Caco-2 (cell line): ENCODE data around the gene PKN1. TPM values are rescaled to one million over a fixed set of nuclear protein-coding genes. Genes with fewer than 3 reads are reported as not detected.

Source experiments
- BruUV-seq: library from RNA; stranded (reverse); fragments of 400-500 nt; replicated peaks from 2 replicates; lab custom pipeline; 2021; lab: Mats Ljungman, UMichigan
- CTCF ChIA-PET: fragments of 300-600 bp; sonication (Branson Sonifier 250); formaldehyde crosslinking; loops from one replicate; lab custom pipeline; 2022; ENCODE audit warnings: antibody characterized with exemption; lab: Charles Lee
- POLR2A ChIA-PET: fragments of 300-600 bp; sonication (Branson Sonifier 250); formaldehyde crosslinking; loops from one replicate; lab custom pipeline; 2022; ENCODE audit warnings: antibody characterized with exemption; lab: Charles Lee
- DNase-seq, 2 experiments: peaks; one replicate each; pipeline versions ENCODE4 v3.0.0 to v3.0.0-alpha.2; 2020 to 2022
- H3K27me3 ChIP-seq: replicated peaks from 2 replicates; pipeline ENCODE4 v1.6.0; 2011; ENCODE audit warnings: low read length; ENCODE audit not compliant: control insufficient read depth, insufficient read depth
- H3K36me3 ChIP-seq: 2 replicates; pipeline ENCODE4 v1.5.1; 2011; ENCODE audit warnings: low read length; ENCODE audit not compliant: control insufficient read depth, insufficient read depth
- H3K4me1 ChIP-seq: fragments of 250-450 bp; sonication (Bioruptor Pico); 2 replicates; pipeline ENCODE4 v1.5.1; 2020; ENCODE audit warnings: mild to moderate bottlenecking
- H3K4me3 ChIP-seq: 2 replicates; pipeline ENCODE4 v1.5.1; 2011; ENCODE audit warnings: low read depth, mild to moderate bottlenecking, control low read depth, low read length
- H3K9me3 ChIP-seq: fragments of 250-450 bp; sonication (Bioruptor Pico); 2 replicates; pipeline ENCODE4 v1.5.1; 2020; ENCODE audit warnings: mild to moderate bottlenecking, moderate library complexity
- H3K27ac Mint-ChIP-seq: one replicate; pipeline ENCODE4 v1.8.0; 2022; ENCODE audit warnings: mixed read lengths; ENCODE audit not compliant: unreplicated experiment
- H3K27me3 Mint-ChIP-seq: one replicate; pipeline ENCODE4 v1.8.0; 2022; ENCODE audit warnings: mixed read lengths; ENCODE audit not compliant: insufficient read depth, unreplicated experiment
- H3K36me3 Mint-ChIP-seq: one replicate; pipeline ENCODE4 v1.8.0; 2022; ENCODE audit warnings: mild to moderate bottlenecking, mixed read lengths; ENCODE audit not compliant: insufficient read depth, unreplicated experiment
- H3K4me1 Mint-ChIP-seq: one replicate; pipeline ENCODE4 v1.8.0; 2022; ENCODE audit warnings: low read depth, mixed read lengths; ENCODE audit not compliant: unreplicated experiment
- H3K4me3 Mint-ChIP-seq: one replicate; pipeline ENCODE4 v1.8.0; 2022; ENCODE audit warnings: mild to moderate bottlenecking, moderate library complexity, mixed read lengths; ENCODE audit not compliant: unreplicated experiment
- H3K9me3 Mint-ChIP-seq: one replicate; pipeline ENCODE4 v1.8.0; 2022; ENCODE audit warnings: mixed read lengths; ENCODE audit not compliant: unreplicated experiment
- intact Hi-C: fragments of 100-400 bp; cut with micrococcal nuclease; formaldehyde crosslinking; loops from one replicate; pipeline ENCODE4 v1.10.0; 2022; ENCODE audit not compliant: unreplicated experiment
- total RNA-seq: library from RNA; stranded (reverse); gene quantifications from 2 replicates; pipeline ENCODE4 v1.2.3, GENCODE V29; 2022
- TF ChIP-seq, protein P1 (sequence below), 2 experiments: fragments of 200-600 bp in 1 of 2; IDR thresholded peaks; 1 replicate in 1 of 2; 2 replicates in 1 of 2; pipeline versions ENCODE4 v1.5.1 to v1.8.0; 2011 to 2022; ENCODE audit warnings: antibody characterized with exemption in 1 of 2, control low read depth in 1 of 2, inconsistent platforms in 1 of 2, low read depth in 1 of 2, low read length in 1 of 2, mild to moderate bottlenecking in 1 of 2, moderate library complexity in 1 of 2; ENCODE audit not compliant: insufficient read depth in 1 of 2, severe bottlenecking in 1 of 2, unreplicated experiment in 1 of 2

Gene PKN1
- total RNA-seq, 1 experiment from 2014 or later: 102 TPM

GRCh38 chr19:14440049-14440448 lies 6.9 kb downstream of the PKN1 start:
- H3K9me3 Mint-ChIP-seq: no peaks in the 10 kb centered on the region
- Histone ChIP-seq H3K4me3 (no peak overlapping the region), H3K27me3 (no peaks in the 10 kb centered on the region), H3K9me3 (no peaks in the 10 kb centered on the region), H3K4me1 (peaks cover 2% of the 10 kb centered on the region), H3K36me3 (peaks cover 6% of the 10 kb centered on the region)
- H3K4me3 Mint-ChIP-seq: no peak overlapping the region
- TF ChIP-seq, protein P1, sequence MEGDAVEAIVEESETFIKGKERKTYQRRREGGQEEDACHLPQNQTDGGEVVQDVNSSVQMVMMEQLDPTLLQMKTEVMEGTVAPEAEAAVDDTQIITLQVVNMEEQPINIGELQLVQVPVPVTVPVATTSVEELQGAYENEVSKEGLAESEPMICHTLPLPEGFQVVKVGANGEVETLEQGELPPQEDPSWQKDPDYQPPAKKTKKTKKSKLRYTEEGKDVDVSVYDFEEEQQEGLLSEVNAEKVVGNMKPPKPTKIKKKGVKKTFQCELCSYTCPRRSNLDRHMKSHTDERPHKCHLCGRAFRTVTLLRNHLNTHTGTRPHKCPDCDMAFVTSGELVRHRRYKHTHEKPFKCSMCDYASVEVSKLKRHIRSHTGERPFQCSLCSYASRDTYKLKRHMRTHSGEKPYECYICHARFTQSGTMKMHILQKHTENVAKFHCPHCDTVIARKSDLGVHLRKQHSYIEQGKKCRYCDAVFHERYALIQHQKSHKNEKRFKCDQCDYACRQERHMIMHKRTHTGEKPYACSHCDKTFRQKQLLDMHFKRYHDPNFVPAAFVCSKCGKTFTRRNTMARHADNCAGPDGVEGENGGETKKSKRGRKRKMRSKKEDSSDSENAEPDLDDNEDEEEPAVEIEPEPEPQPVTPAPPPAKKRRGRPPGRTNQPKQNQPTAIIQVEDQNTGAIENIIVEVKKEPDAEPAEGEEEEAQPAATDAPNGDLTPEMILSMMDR (IDR thresholded peaks at IDR 0.05; ENCODE audit: insufficient read depth in 1 of 2, low read depth in 1 of 2, low read length in 1 of 2, severe bottlenecking in 1 of 2, unreplicated experiment in 1 of 2): no peak
- no peak for DNase-seq
- POLR2A ChIA-PET: no interaction called here
- CTCF ChIA-PET: interaction anchor here (1.3 kb wide), 1 partner anchor 32 kb away, joined by 3 read pairs; no protein-coding TSS in a partner anchor
- intact Hi-C loops: no loop called here
- no TSS peak for BruUV-seq
- peaks cover 3% of the 10 kb centered on the region for H3K4me1 Mint-ChIP-seq
- peaks cover 37% of the 10 kb centered on the region for H3K36me3 Mint-ChIP-seq
- H3K27ac Mint-ChIP-seq: no peak overlapping the region
- H3K27me3 Mint-ChIP-seq: no peaks in the 10 kb centered on the region

DNA sequence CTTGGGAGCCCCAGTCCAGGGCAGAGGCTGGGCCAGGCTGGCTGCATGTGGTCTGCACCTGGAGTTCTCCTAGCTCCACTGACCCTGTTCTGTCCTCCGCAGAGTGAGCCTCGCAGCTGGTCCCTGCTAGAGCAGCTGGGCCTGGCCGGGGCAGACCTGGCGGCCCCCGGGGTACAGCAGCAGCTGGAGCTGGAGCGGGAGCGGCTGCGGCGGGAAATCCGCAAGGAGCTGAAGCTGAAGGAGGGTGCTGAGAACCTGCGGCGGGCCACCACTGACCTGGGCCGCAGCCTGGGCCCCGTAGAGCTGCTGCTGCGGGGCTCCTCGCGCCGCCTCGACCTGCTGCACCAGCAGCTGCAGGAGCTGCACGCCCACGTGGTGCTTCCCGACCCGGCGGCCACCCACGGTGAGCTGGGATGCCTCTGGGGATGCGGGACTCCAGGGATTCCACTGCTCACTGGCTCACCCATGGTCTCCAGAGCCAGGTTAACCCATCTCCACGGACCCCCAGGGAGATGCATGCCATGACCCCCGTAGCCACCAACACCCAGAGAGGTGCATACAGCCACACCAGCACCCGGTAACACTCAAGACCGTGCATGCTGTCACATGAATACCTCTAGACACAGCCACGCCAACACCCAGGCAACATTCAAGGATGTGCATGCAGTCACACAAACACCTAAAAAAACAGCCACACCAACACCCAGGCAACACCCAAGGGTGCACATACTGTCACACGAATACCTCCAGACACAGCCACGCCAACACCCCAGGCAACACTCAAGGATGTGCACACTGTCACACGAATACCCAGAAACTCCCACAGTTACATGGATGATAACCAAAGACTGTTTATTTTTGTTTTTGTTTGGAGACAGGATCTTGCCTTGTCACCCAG lies 8.2 kb downstream of the PKN1 start:
- intact Hi-C loops: no loop called here
- ChIA-PET POLR2A (no interaction called here), CTCF (no interaction called here)
- Histone ChIP-seq H3K36me3 (peaks cover 6% of the 10 kb centered on the region), H3K4me3 (no peak overlapping the region), H3K27me3 (no peaks in the 10 kb centered on the region), H3K9me3 (no peaks in the 10 kb centered on the region), H3K4me1 (no peaks in the 10 kb centered on the region)
- Mint-ChIP-seq H3K27ac (no peak overlapping the region), H3K4me1 (no peaks in the 10 kb centered on the region), H3K9me3 (no peaks in the 10 kb centered on the region), H3K4me3 (no peak overlapping the region), H3K36me3 (peaks cover 39% of the 10 kb centered on the region), H3K27me3 (no peaks in the 10 kb centered on the region)
- TF ChIP-seq, protein P1 (IDR thresholded peaks at IDR 0.05; ENCODE audit: insufficient read depth in 1 of 2, low read depth in 1 of 2, low read length in 1 of 2, severe bottlenecking in 1 of 2, unreplicated experiment in 1 of 2): no peak
- DNase-seq: no peak
- BruUV-seq: no TSS peak

- Histone ChIP-seq H3K36me3 (peaks cover 6% of the 10 kb centered on the region), H3K9me3 (no peaks in the 10 kb centered on the region), H3K4me1 (no peaks in the 10 kb centered on the region), H3K4me3 (no peak overlapping the region), H3K27me3 (no peaks in the 10 kb centered on the region)
- ChIA-PET POLR2A (no interaction called here), CTCF (no interaction called here)
- H3K9me3 Mint-ChIP-seq: no peaks in the 10 kb centered on the region
- no peaks in the 10 kb centered on the region for H3K4me1 Mint-ChIP-seq
- peaks cover 51% of the 10 kb centered on the region for H3K36me3 Mint-ChIP-seq
- H3K27me3 Mint-ChIP-seq: no peaks in the 10 kb centered on the region
- H3K27ac Mint-ChIP-seq: no peak overlapping the region
- BruUV-seq: no TSS peak
- H3K4me3 Mint-ChIP-seq: no peak overlapping the region
- TF ChIP-seq, protein P1 (IDR thresholded peaks at IDR 0.05; ENCODE audit: insufficient read depth in 1 of 2, low read depth in 1 of 2, low read length in 1 of 2, severe bottlenecking in 1 of 2, unreplicated experiment in 1 of 2): no peak
- intact Hi-C loops: no loop called here
- no peak for DNase-seq
These were observed 10.0 kb downstream of the PKN1 start for GRCh38 chr19:14442891-14443631.
